WTC11 (cell line): Measurements from ENCODE around the gene KLF1.

ENCODE experiments used
- CREB1 ChIP-seq: sonication (generic); formaldehyde crosslinking; IDR thresholded peaks from 2 replicates; pipeline ENCODE4 v1.8.0; 2023; ENCODE audit warnings: mild to moderate bottlenecking, missing genetic modification reagents
- CREM ChIP-seq: sonication (generic); formaldehyde crosslinking; IDR thresholded peaks from 2 replicates; pipeline ENCODE4 v1.8.1; 2022; ENCODE audit warnings: mild to moderate bottlenecking, missing genetic modification reagents, moderate library complexity
- FOXJ3 ChIP-seq: sonication (generic); formaldehyde crosslinking; IDR thresholded peaks from 2 replicates; pipeline ENCODE4 v1.9.0; 2021; ENCODE audit warnings: missing genetic modification reagents, mild to moderate bottlenecking, borderline replicate concordance
- FOXK1 ChIP-seq: sonication (generic); formaldehyde crosslinking; IDR thresholded peaks from 2 replicates; pipeline ENCODE4 v1.8.0; 2022; ENCODE audit warnings: mild to moderate bottlenecking, moderate library complexity, missing genetic modification reagents
- NFYB ChIP-seq: sonication (generic); formaldehyde crosslinking; conservative IDR thresholded peaks from 2 replicates; pipeline ENCODE4 v1.8.0; 2022; ENCODE audit warnings: low read depth, missing genetic modification reagents
- SP1 ChIP-seq: sonication (generic); formaldehyde crosslinking; conservative IDR thresholded peaks from 2 replicates; pipeline ENCODE4 v1.8.1; 2022; ENCODE audit warnings: missing genetic modification reagents
- TCF7 ChIP-seq: sonication (generic); formaldehyde crosslinking; IDR thresholded peaks from 2 replicates; pipeline ENCODE4 v1.8.0; 2022; ENCODE audit warnings: mild to moderate bottlenecking, low read depth, missing genetic modification reagents, moderate library complexity
- ZBTB21 ChIP-seq: sonication (generic); formaldehyde crosslinking; IDR thresholded peaks from 2 replicates; pipeline ENCODE4 v1.8.1; 2023; ENCODE audit warnings: mild to moderate bottlenecking, missing genetic modification reagents, borderline replicate concordance
- ZNF138 ChIP-seq: sonication (generic); formaldehyde crosslinking; conservative IDR thresholded peaks from 2 replicates; pipeline ENCODE4 v1.8.1; 2022; ENCODE audit warnings: mild to moderate bottlenecking, moderate library complexity, missing genetic modification reagents
- TF ChIP-seq, protein P1 (sequence below): fragments of 200-600 bp; IDR thresholded peaks from 2 replicates; pipeline ENCODE4 v1.8.0; 2022; ENCODE audit warnings: antibody characterized with exemption
- TF ChIP-seq, protein P2 (sequence below): sonication (generic); formaldehyde crosslinking; IDR thresholded peaks from 2 replicates; pipeline ENCODE4 v1.8.0; 2022; ENCODE audit warnings: mild to moderate bottlenecking, missing genetic modification reagents
- TF ChIP-seq, protein P3 (sequence below): sonication (generic); formaldehyde crosslinking; IDR thresholded peaks from 2 replicates; pipeline ENCODE4 v1.8.1; 2023; ENCODE audit warnings: mild to moderate bottlenecking, moderate library complexity, missing genetic modification reagents
- TF ChIP-seq, protein P4 (sequence below): sonication (generic); formaldehyde crosslinking; IDR thresholded peaks from 2 replicates; pipeline ENCODE4 v1.8.1; 2022; ENCODE audit warnings: mild to moderate bottlenecking, missing genetic modification reagents, moderate library complexity, borderline replicate concordance

DNA sequence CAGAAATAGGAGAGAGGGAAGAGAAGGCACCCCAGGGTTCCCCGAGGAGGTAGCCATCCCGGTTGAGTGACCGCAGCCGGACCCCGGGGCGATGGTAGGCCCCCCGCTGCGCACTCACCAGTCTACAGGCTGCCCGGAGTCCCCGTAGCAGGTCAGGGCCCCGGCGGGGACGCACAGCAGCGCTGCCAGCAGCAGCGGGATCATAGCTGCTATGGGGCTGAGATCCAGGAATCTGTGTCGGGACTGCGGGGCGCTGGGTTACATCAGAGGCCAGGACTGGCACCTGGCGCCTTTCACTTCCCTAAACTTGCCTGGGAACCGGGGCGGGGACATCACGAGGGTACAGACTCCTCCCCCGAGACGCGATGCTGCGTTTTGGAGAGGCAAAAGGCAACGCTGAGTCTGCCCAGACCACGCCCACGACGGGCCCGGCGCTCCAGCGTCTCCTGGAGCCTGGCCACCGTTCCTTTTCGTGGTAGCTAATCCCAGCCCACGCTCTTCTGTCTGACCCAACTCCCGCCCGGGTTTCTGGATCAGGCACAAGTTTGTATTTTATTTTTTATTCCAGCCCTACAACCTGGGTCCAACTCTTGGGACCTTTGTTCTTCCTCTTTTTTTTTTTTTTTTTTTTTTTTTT, 5.7 kb downstream of the KLF1 start, which contains the start of gene DNASE2:
- TF ChIP-seq, protein P1, sequence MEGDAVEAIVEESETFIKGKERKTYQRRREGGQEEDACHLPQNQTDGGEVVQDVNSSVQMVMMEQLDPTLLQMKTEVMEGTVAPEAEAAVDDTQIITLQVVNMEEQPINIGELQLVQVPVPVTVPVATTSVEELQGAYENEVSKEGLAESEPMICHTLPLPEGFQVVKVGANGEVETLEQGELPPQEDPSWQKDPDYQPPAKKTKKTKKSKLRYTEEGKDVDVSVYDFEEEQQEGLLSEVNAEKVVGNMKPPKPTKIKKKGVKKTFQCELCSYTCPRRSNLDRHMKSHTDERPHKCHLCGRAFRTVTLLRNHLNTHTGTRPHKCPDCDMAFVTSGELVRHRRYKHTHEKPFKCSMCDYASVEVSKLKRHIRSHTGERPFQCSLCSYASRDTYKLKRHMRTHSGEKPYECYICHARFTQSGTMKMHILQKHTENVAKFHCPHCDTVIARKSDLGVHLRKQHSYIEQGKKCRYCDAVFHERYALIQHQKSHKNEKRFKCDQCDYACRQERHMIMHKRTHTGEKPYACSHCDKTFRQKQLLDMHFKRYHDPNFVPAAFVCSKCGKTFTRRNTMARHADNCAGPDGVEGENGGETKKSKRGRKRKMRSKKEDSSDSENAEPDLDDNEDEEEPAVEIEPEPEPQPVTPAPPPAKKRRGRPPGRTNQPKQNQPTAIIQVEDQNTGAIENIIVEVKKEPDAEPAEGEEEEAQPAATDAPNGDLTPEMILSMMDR: no peak
- no peak for TF ChIP-seq FOXJ3 (CRISPR knock-in tag)
- TF ChIP-seq, protein P2, sequence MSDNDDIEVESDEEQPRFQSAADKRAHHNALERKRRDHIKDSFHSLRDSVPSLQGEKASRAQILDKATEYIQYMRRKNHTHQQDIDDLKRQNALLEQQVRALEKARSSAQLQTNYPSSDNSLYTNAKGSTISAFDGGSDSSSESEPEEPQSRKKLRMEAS: peak; percentile 67
- TF ChIP-seq CREB1: no peak
- TF ChIP-seq FOXK1 (CRISPR knock-in tag): 0 out of 2 replicates have a peak, but pooled peaks have one; percentile 39
- no peak for TF ChIP-seq ZBTB21 (CRISPR knock-in tag)
- TF ChIP-seq ZNF138 (CRISPR knock-in tag): no peak
- TF ChIP-seq, protein P3, sequence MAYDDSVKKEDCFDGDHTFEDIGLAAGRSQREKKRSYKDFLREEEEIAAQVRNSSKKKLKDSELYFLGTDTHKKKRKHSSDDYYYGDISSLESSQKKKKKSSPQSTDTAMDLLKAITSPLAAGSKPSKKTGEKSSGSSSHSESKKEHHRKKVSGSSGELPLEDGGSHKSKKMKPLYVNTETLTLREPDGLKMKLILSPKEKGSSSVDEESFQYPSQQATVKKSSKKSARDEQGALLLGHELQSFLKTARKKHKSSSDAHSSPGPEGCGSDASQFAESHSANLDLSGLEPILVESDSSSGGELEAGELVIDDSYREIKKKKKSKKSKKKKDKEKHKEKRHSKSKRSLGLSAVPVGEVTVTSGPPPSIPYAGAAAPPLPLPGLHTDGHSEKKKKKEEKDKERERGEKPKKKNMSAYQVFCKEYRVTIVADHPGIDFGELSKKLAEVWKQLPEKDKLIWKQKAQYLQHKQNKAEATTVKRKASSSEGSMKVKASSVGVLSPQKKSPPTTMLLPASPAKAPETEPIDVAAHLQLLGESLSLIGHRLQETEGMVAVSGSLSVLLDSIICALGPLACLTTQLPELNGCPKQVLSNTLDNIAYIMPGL (CRISPR knock-in tag): peak; percentile 73; the same call in 1 of the 2 replicates
- no peak for TF ChIP-seq NFYB (CRISPR knock-in tag)
- TF ChIP-seq TCF7 (CRISPR knock-in tag): no peak
- TF ChIP-seq CREM (CRISPR knock-in tag): no peak
- TF ChIP-seq, protein P4, sequence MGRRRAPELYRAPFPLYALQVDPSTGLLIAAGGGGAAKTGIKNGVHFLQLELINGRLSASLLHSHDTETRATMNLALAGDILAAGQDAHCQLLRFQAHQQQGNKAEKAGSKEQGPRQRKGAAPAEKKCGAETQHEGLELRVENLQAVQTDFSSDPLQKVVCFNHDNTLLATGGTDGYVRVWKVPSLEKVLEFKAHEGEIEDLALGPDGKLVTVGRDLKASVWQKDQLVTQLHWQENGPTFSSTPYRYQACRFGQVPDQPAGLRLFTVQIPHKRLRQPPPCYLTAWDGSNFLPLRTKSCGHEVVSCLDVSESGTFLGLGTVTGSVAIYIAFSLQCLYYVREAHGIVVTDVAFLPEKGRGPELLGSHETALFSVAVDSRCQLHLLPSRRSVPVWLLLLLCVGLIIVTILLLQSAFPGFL (CRISPR knock-in tag): no peak
- no peak for TF ChIP-seq SP1 (CRISPR knock-in tag)
